HG03457 (cell line): ENCODE results near the gene NBEA.
"Not testable (repeated sequence)": the region's sequence is repeated elsewhere in the genome, so short reads cannot be mapped to it uniquely, and the experiment has no call there.

Source experiments
- ATAC-seq: cut with Tn5 transposase; IDR thresholded peaks from one replicate; pipeline ENCODE4 v1.9.1; 2021; ENCODE audit warnings: moderate number of reproducible peaks; ENCODE audit not compliant: unreplicated experiment

The NBEA gene

DNA sequence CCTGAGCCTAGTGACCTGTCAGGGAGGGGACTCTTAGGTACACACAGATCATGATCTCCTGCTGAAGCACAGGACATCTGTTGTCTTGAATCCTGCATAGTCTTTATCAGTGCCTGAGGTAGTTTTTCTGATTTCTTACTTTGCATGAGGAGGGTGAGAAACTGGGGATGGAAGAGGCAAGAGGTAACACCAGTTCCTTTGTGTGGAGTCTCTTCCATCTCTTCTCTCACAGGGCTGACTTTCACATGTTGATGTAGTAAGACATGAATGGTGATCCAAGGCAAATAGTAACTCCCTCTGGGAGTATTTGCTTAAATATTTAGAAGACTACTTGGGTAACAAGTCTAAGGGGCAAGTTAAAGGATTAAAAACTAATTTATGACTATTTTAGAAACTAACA is 9.5 kb downstream of the NBEA start:
- ATAC-seq, result no peak

DNA sequence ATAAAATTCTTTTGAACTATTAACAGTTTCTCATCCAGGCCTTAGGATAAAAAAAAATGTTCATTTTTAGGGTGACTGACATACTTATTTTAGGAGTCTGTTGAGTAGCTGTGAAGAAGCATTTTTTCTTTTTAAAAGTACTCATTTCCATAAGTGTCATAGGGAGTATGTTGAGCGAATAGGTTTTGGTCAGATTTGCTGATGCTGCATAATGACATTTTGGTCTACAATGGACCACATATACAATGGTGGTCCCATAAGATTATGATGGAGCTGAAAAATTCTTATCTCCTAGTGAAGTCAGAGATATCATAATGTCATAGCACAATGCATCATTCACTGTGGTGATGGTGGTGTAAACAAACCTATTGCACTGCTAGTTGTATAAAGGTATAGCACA is 17.4 kb downstream of the NBEA start:
- ATAC-seq, result no peak

- no peak for ATAC-seq
Measured at GRCh38 chr13:34964558-34964957, 22.5 kb downstream of the NBEA start.

- ATAC-seq, result no peak
Measured at GRCh38 chr13:34967851-34968562, 25.9 kb downstream of the NBEA start.

DNA sequence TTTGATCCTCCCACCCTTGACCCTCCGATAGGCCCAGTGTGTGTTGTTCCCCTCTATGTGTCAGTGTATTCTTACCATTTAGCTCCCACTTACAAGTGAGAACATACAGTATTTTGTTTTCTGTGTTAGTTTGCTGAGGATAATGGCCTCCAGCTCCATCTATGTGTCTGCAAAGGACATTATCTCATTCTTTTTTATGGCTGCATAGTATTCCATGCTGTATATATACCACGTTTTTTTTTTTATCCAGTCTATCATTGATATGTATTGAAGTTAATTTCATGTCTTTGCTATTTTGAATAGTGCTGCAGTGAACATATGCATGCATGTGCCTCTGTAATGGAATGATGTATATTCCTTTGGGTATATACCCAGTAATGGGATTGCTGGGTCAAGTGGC is 27.5 kb downstream of the NBEA start:
- not testable (repeated sequence) for ATAC-seq

GRCh38 chr13:34970961-34971360 is 28.9 kb downstream of the NBEA start:
- ATAC-seq, result no peak

- no peak for ATAC-seq
Measured at GRCh38 chr13:34971473-34971872, 29.4 kb downstream of the NBEA start.

DNA sequence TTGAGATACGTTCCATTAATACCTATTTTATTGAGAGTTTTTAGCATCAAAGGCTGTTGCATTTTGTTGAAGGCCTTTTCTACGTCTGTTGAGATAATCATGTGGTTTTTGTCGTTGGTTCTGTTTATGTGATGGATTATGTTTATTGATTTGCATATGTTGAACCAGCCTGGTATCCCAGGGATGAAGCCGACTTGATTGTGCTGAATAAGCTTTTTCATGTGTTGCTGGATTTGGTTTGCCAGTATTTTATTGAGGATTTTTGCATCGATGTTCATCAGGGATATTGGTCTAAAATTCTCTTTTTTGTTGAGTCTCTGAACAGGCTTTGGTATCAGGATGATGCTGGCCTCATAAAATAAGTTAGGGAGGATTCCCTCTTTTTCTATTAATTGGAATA is 43.1 kb downstream of the NBEA start:
- ATAC-seq, result not testable (repeated sequence)

- ATAC-seq, result no peak
Measured at GRCh38 chr13:34988330-34988791, 46.3 kb downstream of the NBEA start.

DNA sequence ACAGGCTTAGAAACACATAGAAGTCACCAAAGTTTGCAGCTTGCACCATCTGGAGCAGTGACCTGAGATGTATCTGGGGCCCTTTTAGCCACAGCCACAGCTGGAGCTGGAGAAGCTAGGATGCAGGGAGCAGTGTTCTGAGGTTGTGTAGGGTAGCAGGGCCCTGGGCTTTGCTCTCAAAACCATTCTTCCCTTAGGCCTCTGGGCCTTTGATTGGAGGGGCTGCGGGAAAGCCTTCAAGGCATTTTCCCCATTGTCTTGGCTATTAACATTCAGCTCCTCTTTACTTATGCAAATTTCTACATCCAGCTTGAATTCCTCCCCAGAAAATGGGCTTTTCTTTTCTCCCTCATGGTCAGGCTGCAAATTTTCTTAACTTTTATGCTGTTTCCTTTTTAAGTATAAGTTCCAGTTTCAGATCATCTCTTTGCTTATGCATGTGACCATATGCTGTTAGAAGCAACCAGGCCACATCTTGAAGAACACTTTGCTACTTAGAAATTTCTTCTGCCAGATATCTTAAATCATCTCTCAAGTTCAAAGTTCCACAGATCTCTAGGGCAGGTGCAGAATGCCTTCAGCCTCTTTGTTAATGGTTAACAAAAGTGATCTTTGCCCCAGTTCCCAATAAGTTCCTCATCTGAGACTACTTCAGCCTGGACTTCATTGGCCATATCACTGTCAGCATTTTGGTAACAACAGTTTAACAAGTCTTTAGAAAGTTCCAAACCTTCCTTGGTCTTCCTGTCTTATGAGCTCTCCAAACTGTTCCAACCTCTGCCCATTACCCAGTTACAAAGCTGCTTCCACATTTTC is 48.5 kb downstream of the NBEA start:
- ATAC-seq, result no peak

DNA sequence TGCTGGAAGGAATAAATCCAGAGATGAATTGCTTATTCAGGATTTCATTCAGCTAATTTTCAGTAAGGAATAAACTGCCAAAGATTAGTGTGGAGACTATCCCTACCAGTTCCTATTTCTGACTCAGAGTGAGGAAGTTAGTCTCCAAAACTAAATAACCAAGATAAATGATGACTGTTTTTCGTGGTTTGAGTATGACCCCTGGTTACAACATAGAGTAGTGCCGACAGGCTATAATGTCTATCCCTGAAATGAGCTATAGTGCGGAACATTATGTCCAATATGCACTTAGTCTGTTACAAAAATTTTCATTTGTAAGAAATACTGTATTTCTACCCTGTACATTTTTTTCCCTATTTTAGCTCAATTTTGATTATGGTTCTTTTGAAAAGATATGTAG is 51.4 kb downstream of the NBEA start:
- no peak for ATAC-seq

DNA sequence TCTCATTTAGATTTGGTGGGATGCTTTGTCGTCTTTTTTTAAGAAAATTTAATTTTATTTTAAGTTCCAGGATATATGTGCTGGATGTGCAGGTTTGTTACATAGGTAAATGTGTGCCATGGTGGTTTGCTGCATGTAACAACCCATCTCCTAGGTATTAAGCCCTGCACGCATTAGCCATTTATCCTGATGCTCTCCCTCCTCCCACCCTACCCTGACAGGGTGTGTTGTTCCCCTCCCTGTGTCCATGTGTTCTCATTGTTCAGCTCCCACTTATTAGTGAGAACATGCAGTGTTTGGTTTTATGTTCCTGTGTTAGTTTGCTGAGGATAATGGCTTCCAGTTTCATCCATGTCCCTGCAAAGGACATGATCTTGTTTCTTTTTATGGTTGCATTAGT is 61.7 kb downstream of the NBEA start:
- not testable (repeated sequence) for ATAC-seq

DNA sequence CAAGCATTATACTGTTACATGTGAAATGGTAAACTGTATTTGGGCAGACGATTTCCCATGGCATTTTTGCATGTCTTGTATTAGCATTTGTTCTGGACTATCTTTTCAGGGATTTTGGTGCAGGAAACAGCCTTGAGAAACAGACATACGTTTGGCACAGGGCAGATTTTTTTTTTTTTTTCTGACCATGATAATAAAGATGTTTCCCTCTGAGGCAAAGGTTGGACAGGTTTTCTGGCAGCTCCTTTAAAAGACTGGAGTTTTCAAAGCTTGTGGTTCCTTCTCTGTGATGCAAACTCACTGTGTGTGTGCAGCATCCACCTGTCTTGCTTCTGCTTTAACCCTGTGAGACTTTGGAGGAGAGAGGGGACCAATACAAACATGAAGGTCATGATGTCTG is 63.0 kb downstream of the NBEA start:
- no peak for ATAC-seq

DNA sequence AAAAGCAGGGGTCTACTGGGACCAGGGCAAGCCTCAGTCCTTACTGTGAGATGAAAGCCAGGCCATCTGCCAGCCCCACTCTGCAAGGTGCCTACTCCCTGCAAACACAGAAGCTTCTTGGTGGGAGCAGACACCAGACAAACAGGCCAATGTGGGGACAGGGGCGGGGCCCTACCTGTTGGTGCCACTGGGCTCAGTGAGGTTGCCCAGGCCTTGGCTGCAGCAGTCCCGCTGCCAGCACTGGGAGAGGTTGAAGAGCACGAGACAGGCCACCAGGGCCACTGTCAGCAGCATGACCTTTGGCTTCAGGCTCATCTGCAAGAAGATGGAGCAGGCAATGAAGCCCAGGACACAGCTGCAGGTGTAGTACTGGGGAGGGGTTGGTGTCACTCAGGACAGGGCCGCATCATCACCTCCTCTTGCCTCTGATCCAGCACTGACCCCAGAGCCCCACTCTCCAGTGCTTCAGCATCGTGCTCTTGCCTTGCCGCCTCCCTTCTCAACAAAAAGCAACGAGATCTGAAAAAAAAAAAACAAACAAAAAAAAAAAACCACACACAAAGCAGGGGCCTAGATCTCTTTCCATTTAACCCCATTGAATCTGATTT is 72.6 kb downstream of the NBEA start:
- no peak for ATAC-seq

DNA sequence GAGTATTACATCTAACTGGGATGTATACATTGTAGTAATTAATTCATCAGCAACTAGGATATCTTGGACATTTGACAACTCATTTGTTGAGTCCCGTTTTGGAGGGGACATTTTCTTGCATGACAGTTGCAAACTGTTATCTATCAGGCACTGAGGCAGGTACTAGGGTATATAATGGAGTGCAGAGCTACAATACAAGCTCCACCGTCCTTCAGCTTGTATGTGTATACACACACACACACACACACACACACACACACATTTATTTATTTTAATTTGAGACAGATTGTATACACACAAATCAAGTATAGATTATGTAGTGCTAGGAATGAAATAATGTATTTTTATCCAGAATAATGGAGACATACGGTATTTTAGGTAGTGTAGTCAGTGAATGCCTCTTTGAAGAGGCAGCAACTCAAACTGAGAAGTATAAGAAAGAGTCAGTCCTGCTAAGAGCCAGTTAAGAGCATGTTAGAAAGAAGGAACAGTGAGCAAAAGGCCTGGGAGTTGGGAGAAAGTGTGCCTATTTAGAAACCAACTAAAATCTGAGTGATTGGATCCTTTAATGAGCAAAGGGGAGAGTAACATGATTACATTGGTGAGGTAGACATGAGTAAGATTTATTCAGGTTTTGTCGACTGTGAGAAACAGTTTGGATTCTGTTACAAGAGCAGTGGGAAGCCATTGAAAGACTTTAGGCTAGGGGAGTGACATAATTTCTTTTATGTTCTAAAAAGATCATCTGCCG is 74.5 kb downstream of the NBEA start:
- no peak for ATAC-seq

- ATAC-seq, result no peak
Measured at GRCh38 chr13:35025314-35025713, 83.2 kb downstream of the NBEA start.

DNA sequence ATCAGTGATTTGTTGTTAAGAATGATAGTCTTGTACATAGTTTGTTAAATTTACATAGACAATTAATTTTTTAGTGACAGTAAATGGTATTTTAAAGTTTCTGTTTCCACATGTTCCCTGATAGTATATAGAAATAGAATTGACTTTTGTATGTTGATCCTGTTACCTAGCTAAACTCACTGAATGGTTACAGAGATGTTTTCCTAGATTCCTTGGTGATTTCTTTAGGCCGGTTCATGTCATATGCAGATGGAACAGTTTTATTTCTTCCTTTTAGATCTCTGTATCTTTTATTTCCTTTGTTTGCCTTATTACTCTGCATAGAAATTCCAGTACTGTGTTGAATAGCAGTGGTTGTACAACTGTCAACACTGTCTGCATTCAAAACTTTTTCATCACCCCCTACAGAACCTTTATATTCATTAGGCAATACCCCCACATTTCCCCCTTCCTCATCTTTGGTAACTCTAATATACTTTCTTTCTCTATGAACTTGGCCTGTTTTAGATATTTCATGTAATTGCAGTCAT is 86.3 kb downstream of the NBEA start:
- no peak for ATAC-seq

DNA sequence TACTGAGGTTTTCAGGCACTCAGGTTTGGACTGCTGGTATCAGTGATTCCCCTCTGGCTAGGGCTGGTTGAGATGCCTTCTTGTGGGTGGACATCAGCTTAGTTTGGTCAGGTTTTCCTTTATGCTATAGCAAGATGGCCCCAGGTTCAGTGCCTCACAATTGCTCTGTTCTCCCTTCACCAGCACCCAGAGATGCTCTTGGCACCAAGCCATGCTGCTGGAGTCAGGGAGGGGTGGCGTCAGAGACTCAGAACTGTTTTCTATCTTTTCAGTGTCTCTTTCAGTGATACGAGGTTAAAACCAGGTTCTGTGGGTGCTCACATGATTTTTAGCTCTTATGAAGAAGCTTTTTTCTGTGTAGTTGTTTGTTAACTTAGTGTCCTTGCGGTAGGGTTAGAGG is 96.9 kb downstream of the NBEA start:
- no peak for ATAC-seq

DNA sequence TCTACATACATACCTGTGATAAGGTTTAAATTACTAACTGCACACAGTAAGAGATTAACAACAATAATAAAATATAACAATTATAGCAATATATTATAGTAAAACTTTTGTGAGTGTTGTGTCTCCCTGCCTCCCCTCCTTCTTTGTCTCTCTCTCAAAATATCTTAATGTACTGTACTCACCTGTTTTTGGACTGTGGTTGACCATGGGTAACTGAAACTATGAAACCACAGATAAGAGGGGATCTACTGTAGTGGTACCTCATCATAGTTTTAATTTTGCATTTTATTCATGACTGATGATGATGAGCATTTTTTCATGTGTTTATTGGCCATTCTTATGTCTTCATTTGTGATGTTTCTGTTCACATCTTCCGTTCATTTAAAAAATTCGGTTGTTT is 104.5 kb downstream of the NBEA start:
- ATAC-seq, result no peak

DNA sequence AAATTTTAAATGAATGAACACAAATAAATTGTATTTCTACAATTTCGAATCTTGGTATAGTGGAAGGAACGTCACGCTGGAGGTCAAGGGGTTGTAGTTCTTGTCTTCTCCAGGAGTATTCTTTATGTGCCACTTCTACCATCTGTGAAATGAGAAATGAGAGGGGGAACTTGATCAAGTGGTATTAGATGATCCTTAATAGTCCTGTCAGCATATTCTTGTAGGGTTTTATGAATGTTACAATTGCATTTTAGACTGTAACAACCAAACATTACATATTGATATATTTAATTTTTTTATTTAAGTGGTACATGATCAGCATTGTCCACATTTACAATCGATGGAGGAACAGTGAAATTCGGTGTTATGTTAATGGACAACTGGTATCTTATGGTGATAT is 113.6 kb downstream of the NBEA start:
- no peak for ATAC-seq

GRCh38 chr13:35057858-35058257 is 115.8 kb downstream of the NBEA start:
- ATAC-seq, result no peak
